ENCODE results near the gene STMN3.
"Not testable (repeated sequence)": the region's sequence is repeated elsewhere in the genome, so short reads cannot be mapped to it uniquely, and the experiment has no call there.

The STMN3 gene

DNA sequence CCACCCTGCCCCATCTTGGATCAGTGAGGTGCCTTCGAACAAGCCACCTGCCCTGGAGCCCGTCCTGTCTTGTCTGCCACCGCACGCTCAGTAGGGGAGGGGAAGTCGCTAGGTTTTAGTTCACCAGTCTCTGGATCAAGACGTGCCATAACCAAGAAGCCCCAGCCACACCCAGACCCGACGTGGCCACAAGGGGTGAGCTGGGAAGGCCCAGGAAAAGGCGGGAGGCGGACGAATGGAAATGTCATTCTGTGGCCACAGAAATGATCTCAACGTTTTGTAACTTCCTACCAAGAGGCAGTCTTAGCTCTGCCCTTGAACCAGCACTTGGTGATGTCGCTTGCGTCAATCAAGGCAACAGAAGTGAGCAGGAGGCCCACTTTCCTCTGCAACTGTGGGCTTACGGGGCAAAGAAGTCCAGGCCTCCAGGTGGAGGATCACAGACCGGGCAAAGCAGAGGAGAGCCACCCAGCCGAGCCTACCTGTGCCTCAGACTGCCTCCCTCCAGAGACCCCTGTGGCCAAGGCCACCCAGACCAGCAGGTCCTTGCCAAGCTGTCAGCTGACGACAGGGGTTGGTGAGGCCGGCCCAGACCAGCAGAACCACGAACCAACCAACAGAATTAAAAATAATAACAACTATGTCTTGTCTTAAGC lies 40.8 kb downstream of the STMN3 start:
- no peak for DNase-seq (ENCODE audit: low spot score)

DNA sequence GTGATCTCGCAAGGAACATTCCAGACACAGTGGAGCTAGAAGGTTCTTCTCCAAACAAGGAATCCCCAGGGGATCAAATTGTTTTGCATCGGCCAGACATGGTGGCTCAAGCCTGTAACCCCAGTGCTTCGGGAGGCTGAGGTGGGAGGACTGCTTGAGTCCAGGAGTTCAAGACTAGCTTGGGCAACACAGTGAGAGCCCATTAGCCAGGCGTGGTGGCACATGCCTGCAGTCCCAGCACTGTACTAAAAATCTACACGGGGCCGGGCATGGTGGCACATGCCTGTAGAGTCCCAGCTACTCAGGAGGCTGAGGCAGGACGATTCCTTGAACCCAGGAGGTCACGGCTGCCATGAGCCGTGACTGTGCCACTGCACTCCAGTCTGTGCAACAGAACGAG lies 41.6 kb downstream of the STMN3 start:
- DNase-seq (ENCODE audit: low spot score) = no peak

DNA sequence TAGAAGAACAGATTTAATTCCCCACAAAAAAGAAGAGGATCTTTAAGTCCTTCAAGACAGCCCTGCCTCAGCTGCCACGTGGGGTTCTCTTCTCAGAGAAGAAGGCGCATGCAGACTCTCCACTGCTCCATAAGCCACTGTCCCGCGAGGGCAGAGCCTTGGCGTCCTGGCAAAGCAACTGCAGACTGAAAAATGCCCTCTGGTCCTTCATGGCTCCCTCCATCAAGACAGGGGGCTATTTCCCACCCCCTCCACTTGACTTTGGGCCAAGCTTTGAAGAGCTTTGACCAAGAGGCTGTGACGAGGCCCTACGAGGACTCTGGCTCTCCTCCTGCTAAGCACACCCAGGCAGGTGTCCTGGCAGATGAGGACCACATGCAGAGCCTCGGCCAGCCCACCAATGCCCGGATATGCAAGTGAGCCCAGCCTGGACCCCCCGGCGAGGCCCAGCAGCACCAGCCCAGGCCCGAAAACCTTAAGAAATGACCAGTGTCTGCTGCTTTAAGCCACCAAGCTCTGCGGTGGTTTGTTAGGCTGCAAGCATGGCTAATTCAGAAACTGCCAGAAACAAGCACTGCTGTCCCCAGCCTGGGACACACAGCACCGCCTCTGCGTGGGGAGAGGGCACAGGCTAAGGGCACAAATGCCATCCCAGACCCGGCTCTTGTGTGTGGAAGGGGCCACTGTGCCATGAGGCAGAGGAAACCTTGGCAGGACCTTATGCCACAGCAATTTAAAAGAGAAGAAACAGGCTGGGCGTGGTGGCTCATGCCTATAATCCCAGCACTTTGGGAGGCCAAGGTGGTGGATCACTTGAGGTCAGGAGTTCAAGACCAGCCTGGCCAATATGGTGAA lies 42.4 kb downstream of the STMN3 start:
- DNase-seq (ENCODE audit: low spot score) = no peak

DNA sequence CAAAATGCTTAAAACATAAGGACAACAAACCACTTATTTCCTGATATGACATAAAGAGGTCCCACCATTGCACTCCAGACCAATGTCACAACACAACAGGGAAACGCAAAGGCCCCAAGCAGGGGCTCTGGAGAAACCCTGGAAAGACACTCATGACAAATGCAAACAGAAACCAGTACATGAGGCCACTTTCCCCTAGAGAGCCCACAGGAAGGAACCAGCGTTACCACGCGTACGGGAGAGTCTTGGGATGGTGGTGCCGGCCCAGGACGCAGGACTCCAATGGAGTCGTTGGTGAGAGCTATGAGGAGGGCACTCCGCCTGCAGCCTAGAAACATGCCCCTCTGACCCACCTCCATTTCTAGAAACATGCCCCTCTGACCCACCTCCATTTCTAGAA lies 46.5 kb downstream of the STMN3 start:
- no peak for DNase-seq (ENCODE audit: low spot score)

DNA sequence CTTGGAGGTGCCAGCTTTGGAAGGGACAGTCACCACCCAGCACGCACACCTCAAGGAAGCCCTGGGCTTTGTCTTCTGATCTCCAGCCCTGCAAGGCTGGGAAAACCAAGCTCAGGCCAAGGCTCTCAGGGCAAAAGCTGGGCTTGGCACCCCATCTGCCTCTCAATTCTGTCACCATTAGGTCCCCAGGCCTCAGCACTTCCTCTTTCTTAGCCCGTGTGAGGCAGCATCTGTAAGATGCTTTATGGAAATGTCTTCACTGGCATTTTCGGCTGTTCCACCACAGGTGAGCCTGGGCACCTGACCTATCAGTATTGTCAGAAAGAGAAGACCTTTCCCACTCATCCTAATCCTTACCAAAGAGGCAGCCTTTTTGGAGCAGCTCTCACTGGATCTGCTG lies 50.9 kb downstream of the STMN3 start:
- DNase-seq (ENCODE audit: low spot score) = no peak

DNA sequence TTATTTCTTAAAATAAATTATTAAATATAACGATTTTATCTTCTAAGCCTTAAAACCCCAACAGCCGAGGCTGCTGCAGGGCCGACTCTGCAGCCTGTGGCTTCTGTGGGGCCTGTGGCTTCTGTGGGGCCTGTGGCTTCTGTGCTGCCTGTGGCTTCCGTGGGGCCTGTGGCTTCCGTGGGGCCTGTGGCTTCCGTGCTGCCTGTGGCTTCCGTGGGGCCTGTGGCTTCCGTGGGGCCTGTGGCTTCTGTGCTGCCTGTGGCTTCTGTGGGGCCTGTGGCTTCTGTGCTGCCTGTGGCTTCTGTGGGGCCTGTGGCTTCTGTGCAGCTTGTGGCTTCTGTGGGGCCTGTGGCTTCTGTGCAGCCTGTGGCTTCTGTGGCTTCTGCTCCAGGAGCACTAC lies 51.5 kb downstream of the STMN3 start:
- DNase-seq (ENCODE audit: low spot score) = not testable (repeated sequence)

DNA sequence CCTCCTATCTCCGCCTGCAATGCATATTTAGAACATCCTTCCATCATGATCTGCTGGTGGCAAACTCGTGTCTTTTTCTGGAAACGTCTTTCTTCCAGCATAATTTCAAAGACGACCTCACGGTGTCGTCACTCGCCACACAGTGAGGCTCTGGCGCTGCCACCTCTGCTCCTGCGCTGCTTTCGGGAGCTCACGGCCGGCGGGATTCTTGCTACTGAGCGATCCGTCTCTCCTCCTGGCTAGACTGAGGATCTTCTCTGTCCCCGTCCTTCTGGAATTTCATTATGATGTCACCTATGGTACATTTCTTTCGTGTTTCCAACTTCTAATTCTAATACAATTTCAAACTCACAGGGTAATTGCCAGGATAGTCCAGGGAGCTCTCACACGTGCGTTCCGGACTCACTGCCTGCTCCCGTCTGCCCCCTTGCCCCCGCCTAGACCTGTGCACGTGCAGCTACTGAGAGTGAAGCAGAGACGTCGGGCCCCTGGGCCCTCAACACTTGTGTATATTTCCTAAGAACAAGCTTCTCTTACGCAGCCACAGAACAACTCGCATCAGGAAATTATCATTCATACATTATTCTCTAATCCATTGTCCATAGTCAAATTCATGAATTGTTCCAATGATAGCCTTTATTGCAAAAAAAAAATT lies 53.7 kb downstream of the STMN3 start:
- DNase-seq (ENCODE audit: low spot score) = no peak

DNA sequence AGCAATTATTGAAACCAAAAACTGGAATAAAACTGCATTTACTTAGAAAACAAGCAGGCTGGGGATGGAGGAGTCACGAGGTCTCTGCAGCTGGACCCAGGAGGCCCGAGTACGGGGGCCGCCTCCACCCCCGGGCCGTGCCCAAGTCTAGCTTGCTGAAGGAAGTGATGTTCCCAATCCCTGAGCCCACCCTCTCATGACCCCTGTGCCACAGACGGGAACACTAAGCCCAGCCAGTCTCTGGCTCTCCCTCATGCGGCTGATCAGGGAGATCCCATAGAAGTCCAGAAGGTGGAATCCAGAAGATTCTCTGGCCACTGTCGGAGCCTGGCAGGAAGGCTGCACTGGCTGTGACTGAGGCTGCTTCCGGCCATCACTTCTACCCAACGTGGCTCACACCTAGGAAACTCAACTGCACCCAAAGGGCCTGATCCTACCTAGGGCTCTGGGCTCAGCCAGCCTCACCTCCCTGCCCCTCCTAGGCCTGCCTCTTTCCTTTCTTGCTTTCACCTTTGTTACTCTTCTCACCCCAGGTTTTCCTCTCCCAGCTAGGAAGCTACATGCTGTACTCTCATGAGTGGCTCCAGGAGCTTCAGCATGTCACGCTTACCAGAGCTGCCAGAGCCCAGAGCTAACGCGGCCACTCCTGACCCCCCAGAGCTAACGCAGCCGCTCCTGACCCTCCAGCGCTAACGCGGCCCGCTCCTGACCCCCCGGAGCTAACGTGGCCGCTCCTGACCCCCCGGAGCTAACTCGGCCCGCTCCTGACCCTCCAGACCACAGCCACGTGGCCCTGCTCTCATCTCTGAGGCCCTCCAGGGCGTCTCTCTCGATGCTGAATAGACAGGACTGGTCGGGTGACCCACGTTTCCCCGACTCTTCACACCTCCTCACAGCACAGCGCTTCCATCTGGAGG lies 54.5 kb downstream of the STMN3 start:
- no peak for DNase-seq (ENCODE audit: low spot score)

DNA sequence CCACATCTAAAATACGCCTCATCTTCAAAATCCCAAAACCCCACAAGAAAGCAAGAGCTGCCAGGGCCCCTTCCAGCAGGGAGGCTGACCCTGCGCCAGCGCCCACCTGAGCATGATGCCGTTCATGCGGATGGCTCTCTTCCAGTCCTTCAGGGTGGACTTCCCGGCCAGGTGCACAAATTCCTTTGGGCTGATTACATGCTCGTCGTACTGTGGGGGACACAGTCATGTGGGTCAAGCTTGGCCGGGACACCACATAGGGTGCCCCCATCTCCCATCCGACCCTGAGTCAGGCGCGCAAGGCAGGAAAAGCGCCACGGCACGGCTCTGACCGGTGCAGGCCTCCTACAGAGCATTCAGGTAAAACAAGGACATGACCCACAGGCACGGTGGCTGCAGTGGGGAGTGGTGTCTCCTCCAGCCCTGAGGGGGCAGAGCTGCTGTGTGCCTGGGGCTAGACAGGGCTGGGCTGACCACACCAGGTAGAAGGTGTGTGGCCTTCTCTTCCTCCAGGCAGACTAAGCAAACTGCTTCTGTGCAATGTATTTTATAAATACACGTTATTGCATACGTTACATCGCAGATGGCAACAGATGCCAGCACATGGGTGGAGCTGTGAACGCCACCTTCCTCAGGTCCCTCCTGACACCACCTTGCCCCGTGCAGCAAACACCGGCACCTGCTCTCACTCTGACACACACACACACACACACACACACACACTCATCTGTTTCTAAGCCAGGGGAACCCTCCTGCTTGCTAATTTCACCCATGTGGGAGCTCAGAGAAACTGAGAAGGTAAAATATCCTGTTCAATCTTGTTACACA lies 55.4 kb downstream of the STMN3 start:
- DNase-seq (ENCODE audit: low spot score) = no peak

DNA sequence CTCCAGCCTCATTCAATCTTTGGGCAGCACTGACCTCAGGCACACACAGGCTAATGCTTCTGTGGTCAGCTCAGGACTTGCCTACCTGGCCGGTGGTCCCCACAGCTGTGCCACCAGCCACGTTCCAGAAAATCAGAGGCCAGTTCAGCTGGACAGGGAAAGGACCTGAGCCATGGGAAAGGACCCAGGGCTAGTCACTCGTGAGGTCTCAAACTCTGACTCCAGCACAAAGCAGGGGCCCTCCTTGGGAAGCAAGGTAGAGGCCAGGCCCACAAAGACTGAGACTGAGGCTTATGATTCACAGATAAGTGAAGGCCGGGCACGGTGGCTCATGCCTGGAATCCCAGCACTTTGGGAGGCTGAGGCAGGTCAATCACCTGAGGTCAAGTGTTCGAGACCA lies 56.8 kb downstream of the STMN3 start:
- no peak for DNase-seq (ENCODE audit: low spot score)

DNA sequence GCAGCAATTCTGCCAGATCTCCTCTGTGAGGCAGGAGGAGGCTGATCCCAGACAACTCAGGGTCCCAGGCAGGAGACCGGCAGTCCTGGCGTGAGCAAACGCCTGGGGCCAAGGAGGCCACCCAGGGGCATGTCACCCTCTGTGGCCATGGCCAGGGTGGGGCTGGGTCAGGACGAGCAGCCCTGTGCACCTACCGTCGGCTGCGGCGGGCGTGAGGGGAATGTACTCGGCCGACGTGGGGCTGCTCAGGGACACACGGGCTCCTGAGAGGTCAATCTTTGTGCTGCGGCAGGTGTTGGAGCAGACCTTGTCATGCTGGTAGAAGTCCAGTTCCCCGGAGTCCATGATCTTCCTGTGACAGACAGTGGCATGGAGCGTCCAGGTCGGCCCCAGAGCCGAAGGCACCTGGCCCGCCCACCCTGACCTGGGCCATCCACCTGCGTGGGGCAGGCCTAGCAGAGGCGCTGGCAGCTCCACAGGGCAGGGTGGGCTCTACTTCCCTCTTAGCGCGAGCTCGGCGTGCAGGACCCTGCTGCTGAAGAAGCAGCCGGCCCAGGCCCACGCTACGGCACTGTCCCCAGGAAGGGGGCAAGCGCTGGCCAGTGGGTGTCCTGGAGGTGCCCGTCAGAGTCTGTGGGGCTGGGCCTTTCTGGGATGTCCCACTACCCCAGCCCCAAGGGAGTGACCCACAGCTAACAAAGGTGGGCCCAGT lies 57.7 kb downstream of the STMN3 start:
- no peak for DNase-seq (ENCODE audit: low spot score)

DNA sequence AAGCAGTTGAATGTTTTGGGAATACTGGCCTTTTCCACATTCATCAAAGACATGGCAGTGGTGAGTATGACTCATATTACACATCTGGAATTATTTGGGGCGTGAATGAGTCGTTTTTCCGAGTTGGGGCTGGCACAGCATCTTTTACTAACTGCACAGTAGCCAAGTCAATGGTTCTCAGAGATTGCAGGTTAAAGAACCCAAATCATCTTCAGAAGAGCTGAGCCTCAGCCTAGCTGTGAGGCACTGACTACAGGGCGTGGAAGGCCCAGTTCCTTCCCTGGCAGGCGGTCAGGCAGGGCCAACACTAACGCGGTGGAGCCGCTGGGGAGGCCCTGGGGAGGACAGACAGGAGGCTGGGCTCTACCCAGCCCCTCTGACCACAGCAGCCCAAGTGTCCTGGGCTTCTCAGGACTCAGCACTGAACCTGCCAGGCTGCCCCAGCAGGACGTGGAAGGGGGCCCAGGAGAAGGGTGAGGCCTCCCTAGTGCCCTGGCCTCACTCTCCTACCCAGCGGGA lies 59.1 kb downstream of the STMN3 start:
- DNase-seq (ENCODE audit: low spot score) = peak; percentile 40

DNA sequence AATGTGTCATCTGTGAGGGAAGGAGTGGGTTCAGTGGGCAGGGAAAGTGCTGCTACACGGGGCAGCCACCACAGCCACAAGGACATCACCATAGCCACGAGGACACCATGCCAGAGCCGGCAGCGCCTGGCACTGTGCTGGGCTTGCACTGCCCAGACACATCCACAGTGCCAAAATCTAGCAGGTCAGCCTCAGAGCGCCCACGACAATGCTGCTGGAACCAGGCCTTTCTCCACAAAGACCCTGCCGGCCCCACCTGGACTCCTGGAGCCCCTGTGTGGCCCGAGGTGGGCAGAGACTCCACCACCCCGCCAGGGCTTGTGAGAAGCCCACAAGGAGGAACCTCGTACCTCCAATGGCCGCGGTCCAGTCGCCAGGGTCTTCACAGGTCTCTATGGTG lies 60.6 kb downstream of the STMN3 start:
- no peak for DNase-seq (ENCODE audit: low spot score)

DNA sequence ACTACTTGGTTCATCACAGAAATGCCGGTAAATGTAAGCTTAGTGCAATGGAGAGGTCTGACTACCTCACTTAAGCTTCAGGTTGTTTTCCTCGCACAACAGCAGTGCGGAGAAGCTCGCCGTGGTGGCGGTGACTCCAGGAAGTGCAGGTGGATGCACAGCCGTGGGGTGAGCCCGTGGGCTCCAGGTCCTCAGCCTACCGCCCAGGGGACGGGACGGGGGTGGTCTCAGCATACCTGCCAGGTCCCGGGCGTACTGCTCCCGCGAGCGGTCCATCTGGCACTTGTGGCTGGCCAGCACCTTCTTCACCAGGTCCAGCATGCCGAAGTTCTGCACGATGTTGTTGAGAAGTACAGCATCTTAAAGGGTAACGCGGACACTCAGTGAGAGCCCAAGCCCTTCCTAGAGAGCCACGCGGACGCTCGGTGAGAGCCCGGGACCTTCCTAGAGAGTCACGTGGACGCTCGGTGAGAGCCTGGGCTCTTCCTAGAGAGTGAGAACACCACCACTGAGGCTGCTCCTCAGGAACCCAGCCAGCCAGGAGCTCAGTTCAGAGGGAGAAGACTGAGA lies 61.4 kb downstream of the STMN3 start:
- no peak for DNase-seq (ENCODE audit: low spot score)

DNA sequence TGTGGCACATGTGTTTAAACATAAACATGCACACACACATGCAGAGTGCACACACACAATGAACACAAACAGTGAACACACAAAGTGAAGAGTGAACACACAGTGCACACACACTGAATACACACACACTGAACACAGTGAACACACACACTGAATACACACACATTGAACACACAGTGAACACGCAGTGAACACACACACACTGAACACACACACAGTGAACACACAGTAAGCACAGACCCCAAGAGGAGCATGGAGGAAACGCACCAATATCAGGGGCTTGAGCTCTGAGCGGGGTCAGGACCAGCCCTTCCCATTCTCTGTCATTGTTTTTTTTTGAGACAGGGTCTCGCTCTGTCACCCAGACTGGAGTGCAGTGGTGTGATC lies 62.1 kb downstream of the STMN3 start:
- no peak for DNase-seq (ENCODE audit: low spot score)

DNA sequence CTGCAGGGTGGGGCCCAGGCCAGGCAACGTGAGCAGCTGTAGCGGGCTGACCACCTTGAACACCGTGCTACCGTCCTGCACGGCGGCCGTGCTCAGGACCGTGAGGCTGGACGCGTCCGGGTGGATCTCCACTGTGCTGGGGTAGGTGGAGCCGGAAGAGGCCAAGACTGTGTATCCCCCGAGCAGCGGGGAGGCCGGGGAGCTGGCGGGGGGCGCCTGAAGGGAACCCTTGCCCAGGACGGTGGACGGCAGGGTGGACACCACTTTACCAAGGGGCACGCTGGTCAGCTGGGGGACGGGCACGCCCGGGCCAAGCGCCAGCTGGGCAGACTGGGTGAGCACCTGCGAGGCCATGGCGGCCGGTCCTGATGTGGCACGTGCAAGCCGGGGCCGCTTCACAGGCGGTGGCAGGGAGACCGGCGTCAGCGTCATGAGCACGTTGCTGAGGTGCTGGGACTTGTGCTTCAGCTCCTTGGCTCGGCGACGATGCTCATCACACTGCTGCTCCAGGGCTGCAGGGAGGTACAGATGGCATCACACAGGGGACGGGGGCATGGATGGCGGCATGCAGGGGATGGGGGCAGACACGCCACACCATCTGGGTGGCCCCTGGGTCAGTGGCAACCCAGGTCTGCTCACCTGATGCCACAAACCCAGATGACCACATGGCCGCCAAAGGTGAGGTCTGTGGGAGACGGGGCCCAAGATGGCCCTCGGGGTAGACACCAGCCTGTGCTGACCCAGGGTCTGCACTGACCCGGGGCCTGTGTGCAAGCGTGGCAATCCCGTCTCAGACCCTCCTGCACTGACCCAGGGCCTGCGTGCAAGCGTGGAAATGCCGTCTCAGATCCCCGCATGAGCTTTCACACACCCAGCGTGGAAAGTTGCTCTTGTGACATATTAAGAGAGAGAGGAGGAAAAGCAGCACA lies 62.7 kb downstream of the STMN3 start:
- DNase-seq (ENCODE audit: low spot score) = no peak
